GM18526 (cell line): Measurements from ENCODE around the gene CCND3.

Experiments used
- POLR2A ChIP-seq: IDR thresholded peaks from 3 replicates; pipeline ENCODE4 v1.6.1; 2011; ENCODE audit not compliant: insufficient read length; ENCODE audit errors: extremely low read depth

CCND3 gene

GRCh38 chr6:41937861-41938574 is 3.6 kb downstream of the CCND3 start:
- TF ChIP-seq POLR2A, result no peak

- no peak for TF ChIP-seq POLR2A
Measured at GRCh38 chr6:41937472-41937860, 4.1 kb downstream of the CCND3 start.

- no peak for TF ChIP-seq POLR2A
Measured at GRCh38 chr6:41936073-41936837, 5.4 kb downstream of the CCND3 start.

- TF ChIP-seq POLR2A, result no peak
Measured at GRCh38 chr6:41935685-41936072, 5.9 kb downstream of the CCND3 start.

GRCh38 chr6:41935193-41935574 is 6.4 kb downstream of the CCND3 start:
- TF ChIP-seq POLR2A, result no peak

- TF ChIP-seq POLR2A, result no peak
Measured at GRCh38 chr6:41934278-41935192, 7.1 kb downstream of the CCND3 start.

GRCh38 chr6:41932378-41932777 is 9.2 kb downstream of the CCND3 start:
- TF ChIP-seq POLR2A, result no peak

- no peak for TF ChIP-seq POLR2A
Measured at GRCh38 chr6:41931792-41932191, 9.8 kb downstream of the CCND3 start.

- TF ChIP-seq POLR2A, result no peak
Measured at GRCh38 chr6:41929924-41930323, 11.7 kb downstream of the CCND3 start.

- TF ChIP-seq POLR2A, result no peak
Measured at GRCh38 chr6:41927253-41927652, 14.4 kb downstream of the CCND3 start.

GRCh38 chr6:41922154-41922553 is 19.5 kb downstream of the CCND3 start:
- TF ChIP-seq POLR2A, result no peak

GRCh38 chr6:41921712-41921998 is 20.0 kb downstream of the CCND3 start:
- TF ChIP-seq POLR2A, result no peak

- TF ChIP-seq POLR2A, result peak; percentile 70
Measured at GRCh38 chr6:41920921-41921711, 20.5 kb downstream of the CCND3 start, which contains the start of the genes BYSL and MED20. Gene BYSL, plus strand, starts transcription at chr6:41921499. Its CDS starts 64 bp downstream, at chr6:41921563. Gene MED20, minus strand, starts transcription at chr6:41921139. Its CDS starts 121 bp downstream, at chr6:41921018.

GRCh38 chr6:41917528-41917927 is 24.1 kb downstream of the CCND3 start:
- no peak for TF ChIP-seq POLR2A
